ENCODE measurements around the gene INTS6L.

Gene INTS6L

DNA sequence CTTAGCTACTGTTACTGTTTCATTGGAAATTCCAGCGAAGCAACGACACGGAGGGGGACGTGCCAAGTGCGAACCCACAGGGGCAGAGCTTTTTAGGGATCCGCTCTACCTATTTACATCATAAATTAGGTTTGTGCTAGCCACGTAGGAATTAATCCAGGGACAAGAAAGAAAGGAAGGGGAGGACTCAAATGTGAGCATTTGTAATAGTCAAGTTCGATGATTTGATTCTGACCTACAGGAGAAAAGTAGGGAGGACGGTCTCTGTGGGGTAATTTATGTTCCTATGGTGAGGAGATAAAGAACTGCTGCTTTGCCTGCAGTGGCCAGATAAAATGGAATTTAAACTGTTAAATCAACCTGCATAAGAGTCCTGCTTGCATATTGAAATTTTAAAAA, 1.7 kb downstream of the INTS6L start:
- DNase-seq: no peak
- intact Hi-C loops (cut with DNase I): no loop called here

DNA sequence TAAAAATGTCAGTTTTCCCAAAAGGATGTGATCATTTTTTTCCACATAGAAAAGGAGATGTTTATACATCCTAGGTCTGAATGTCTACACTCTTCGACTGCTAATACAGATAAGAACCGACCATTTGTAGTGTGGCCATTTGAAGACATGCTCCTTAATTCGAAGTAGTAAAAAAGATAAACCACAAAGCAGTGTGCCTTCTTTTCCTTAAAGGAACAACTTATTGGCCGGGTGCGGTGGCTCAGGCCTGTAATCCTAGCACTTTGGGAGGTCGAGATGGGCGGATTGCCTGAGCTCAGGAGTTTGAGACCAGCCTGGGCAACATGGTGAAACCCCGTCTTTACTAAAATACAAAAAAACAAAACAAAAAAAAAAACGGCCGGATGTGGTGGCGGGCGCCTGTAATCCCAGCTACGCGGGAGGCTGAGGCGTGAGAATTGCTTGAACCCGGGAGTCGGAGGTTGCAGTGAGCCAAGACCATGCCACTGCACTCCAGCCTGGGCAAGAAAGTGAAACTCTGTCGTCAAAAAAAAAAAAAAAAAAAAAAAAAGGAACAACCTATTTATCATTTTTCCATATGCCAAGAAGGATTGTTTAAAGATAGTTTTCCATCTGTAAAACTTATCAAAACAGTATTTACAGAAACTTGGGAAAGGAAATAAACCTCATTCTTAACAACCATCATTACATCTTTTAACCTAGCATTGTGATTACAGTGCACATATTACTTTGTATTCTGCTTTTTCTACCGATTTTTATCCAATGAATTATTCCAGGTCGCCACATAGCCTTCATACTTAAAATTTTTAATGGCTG, 2.6 kb downstream of the INTS6L start:
- intact Hi-C loops (cut with DNase I): no loop called here
- no peak for DNase-seq

DNA sequence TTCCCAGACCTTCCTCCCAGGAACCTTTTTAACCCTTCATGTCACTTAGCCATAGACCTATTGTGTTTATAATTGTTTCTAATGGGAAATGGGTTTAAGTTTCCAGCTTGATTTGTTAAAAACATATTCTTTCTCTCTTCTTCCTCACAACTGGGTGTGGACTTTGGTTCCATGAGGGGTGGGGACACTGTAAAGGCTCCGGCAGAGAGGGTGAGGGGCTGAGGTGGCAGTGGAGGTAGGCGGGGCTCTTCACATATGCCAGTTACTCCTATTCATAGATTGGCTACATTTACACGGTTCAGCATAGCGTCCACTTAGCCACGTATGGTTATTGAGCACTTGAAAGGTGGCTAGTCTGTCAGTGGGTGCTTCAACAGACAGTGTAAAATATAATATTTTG, 7.8 kb downstream of the INTS6L start:
- intact Hi-C loops (cut with DNase I): no loop called here
- no peak for DNase-seq

- intact Hi-C loops (cut with DNase I): no loop called here
- DNase-seq: no peak
Measured at GRCh38 chrX:135528756-135529155, 8.3 kb downstream of the INTS6L start.

- intact Hi-C loops (cut with DNase I): no loop called here
- DNase-seq: no peak
Measured at GRCh38 chrX:135530097-135530496, 9.6 kb downstream of the INTS6L start.

GRCh38 chrX:135531813-135532212, 11.4 kb downstream of the INTS6L start:
- DNase-seq: no peak
- intact Hi-C loops (cut with DNase I): no loop called here

GRCh38 chrX:135535077-135535940, 14.8 kb downstream of the INTS6L start:
- DNase-seq: no peak
- intact Hi-C loops (cut with DNase I): no loop called here

DNA sequence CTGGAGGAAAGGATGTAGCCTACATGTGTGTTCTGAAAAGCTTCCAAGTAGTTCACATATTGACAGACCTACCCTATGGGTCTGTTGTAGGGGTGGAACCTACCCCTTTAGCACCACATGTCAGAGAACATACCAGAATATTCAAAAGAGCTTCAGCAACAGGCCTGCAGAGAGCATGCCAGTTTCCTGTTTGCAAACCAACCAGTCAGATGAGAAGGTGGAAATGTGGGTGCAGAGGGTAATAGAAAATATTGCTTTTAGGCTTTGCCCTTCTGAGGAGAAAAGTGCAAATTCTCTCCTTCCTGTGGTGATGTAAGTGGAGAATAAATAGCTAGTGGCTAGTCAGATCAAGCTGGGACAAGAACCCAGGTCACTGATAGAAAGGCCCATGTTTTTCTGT, 16.4 kb downstream of the INTS6L start:
- intact Hi-C loops (cut with DNase I): no loop called here
- DNase-seq: no peak

GRCh38 chrX:135541351-135541750, 20.9 kb downstream of the INTS6L start:
- intact Hi-C loops (cut with DNase I): no loop called here
- no peak for DNase-seq

GRCh38 chrX:135543172-135543571, 22.7 kb downstream of the INTS6L start:
- no peak for DNase-seq
- intact Hi-C loops (cut with DNase I): no loop called here

DNA sequence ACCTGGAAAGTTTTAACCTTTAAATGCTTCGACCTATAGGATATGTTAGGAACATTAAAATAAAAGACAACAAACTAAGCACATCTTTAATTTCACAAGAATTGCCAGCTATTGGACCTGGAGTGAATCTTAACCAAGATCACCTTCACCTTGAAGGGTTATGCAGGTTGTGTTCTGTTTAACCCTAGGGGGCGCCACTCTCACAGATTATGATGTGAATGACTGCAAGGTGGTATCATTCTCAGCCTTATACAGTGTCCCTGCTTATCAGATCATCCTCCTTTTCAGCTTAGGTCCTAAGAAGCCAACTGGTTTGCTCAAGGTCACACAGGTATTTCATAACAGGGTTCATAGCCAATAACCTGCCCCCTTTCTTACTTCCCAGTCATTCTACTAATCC, 23.5 kb downstream of the INTS6L start:
- intact Hi-C loops (cut with DNase I): no loop called here
- DNase-seq: no peak

DNA sequence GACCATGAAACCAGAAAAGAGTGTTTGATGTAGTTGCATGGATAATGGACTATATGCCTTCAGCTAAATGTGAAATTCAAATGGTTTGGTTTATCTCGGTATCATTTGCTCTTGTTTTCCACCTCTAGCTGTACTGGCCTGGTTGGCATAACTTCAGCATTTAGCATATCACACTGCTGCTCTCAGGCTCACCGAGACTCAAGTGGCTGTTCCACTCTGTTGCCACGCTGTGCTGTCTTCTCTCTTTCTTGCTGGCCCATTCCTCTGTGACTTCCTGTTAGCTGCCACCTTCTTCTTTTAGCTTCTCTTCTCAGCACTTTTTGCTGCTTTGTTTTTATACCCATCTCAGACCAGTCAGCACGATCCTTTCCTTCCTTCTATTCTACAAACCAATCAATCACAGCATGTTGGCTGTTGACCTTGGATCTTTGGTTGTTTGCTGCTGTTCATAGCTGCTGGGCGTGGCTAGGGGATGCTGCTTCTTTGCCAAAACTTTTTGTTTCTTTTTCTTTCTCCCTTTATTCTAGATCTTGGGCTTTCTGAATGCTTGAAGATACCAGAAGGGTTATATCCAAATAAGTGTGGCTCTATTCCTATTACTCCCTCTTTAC, 24.0 kb downstream of the INTS6L start:
- DNase-seq: no peak
- intact Hi-C loops (cut with DNase I): no loop called here

DNA sequence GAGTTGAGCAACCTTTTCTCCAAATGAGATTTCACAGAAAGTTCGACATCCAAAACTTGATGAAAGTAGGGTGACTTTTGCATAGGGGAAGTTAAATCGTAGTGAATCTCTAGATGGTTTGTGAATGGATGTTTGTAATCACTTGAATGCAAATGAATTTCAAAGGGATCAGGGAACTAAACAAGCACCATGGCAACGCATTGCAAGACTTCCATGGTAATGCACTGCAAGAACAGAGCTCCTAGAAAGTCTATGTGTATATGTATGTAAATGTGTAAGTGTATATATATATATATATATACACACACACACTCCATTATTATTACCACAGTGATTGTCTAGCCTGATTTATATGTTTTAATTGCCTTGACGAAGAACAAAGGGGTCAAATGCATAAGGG, 27.3 kb downstream of the INTS6L start:
- intact Hi-C loops (cut with DNase I): no loop called here
- no peak for DNase-seq

DNA sequence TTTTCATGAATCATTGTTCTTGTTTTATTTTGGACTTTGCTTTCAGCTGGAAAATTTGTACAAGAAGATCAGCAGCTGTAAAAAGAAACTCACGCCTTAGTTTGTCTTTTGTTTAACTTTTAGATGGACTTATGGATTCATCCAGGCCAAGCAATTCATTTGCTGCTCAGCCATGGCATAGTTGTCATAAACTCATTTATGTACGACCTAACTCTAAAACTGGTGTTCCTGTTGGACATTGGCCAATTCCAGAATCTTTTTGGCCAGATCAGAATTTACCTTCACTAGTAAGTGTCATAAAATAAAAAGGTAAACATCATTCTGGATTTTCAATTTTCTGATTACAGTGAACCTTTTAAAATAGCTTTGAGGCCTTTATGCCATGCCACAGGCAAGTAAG, 29.1 kb downstream of the INTS6L start:
- intact Hi-C loops (cut with DNase I): no loop called here

DNA sequence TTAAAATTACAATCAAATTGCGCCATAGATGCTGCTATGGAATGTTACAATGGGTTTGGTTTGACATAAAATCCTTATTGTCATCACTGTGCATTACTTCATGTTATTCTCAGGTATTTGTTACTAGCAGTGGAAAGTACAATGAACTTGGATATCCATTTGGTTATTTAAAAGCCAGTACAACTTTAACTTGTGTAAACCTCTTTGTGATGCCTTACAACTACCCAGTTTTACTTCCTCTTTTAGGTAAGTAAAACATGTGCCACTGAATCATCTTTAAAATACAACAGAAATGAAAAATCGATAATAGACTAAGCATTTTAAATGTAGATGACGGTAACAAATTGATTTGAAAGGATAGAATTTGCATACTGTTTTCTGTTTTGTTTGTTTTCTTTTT, 35.6 kb downstream of the INTS6L start:
- intact Hi-C loops (cut with DNase I): no loop called here
- DNase-seq: no peak

More for the DNA sequence above, 29.1 kb downstream of the INTS6L start:
- no peak for DNase-seq

DNA sequence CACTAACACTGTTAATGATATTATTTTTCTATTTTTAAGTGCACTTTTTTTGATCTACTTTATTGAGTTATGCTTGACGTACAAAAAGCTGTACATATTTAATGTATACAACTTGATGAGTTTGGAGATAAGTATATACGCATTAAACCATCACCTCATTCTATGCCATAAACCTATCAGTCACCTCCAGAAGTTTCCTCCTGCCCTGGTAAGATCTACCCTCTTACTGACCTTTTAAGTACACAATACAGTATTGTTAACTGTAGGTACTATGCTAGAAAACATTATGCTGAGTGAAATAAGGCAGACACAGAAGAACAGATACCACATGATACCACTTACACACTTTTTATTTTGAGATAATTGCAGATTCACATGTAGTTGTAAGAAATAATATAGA, 36.9 kb downstream of the INTS6L start:
- intact Hi-C loops (cut with DNase I): no loop called here
- no peak for DNase-seq

DNA sequence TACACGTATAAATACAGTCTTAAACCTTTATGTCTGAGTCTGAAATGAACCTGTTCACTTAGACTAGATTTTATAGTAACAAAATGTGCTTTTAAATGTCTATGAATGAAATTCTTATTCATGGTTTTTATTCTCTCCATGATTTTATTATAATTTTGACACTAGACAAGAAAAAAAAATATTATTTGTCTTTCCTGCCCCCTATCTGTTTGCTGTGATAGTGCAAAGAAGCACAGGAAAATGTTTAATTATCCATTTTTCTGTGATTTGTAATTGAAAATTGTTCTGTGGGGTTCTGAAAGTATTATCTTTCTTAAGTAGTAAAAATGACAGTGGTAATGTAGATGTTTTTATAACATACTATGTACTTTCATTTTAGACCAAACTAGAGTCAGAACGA, 52.0 kb downstream of the INTS6L start:
- no peak for DNase-seq
- intact Hi-C loops (cut with DNase I): no loop called here

GRCh38 chrX:135581496-135581895, 61.0 kb downstream of the INTS6L start:
- intact Hi-C loops (cut with DNase I): no loop called here
- no peak for DNase-seq

DNA sequence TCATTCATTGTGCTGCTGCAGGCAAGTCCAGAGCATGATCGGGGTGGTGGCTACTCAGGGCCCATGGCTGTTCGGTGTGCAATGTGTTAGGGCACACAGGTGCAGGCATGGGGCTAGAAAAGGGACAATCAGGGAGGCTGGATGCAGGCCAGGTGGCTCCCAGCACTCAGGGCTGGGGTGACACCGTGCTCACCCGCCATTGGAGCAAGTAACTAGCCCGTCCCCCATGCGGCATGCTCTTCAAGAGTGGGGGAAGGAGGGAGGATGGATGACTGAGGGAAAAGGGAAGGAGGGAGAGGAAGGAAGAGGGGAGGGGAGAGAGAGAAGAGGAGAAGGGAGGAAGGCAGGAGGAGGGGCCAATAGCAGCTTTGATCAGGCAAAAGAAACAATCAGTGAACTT, 64.7 kb downstream of the INTS6L start:
- intact Hi-C loops (cut with DNase I): no loop called here
- DNase-seq: no peak

- DNase-seq: no peak
- intact Hi-C loops (cut with DNase I): no loop called here
Measured at GRCh38 chrX:135591871-135592270, 71.4 kb downstream of the INTS6L start.

All from head of caudate nucleus (tissue), 42 donors.